GM18867 (cell line): ENCODE results near the gene OR1E2.
"Not testable (repeated sequence)": the region's sequence is repeated elsewhere in the genome, so short reads cannot be mapped to it uniquely, and the experiment has no call there.

ENCODE experiments used
- ATAC-seq: cut with Tn5 transposase; IDR thresholded peaks from one replicate; pipeline ENCODE4 v1.9.1; 2021; ENCODE audit warnings: mild to moderate bottlenecking, moderate library complexity; ENCODE audit not compliant: unreplicated experiment

OR1E2 gene

GRCh38 chr17:3398310-3398709 is 35.3 kb downstream of the OR1E2 start, which contains the start of gene OR1E1:
TSS of gene OR1E1 (minus strand) at chr17:3398410. CDS start at chr17:3398410, 0 bp downstream.
- no peak for ATAC-seq

GRCh38 chr17:3397801-3398200 is 35.8 kb downstream of the OR1E2 start:
- ATAC-seq = not testable (repeated sequence)

- no peak for ATAC-seq
Measured at GRCh38 chr17:3389791-3390190, 43.9 kb downstream of the OR1E2 start.

- no peak for ATAC-seq
Measured at GRCh38 chr17:3385869-3386816, 47.5 kb downstream of the OR1E2 start, which contains the start of gene OR3A2. TSS of gene OR3A2 (minus strand) at chr17:3386308.
